Ovary (tissue), 9 donors: ENCODE data around the gene YJEFN3. TPM values are rescaled to one million over a fixed set of nuclear protein-coding genes. Genes with fewer than 3 reads are reported as not detected.

Experiments
- DNase-seq, 5 donors: peaks; one replicate each; pipeline ENCODE4 v3.0.0-alpha.2; 2019 to 2020
- H3K27ac ChIP-seq, 2 donors: fragments of 200-600 bp; one replicate each; pipeline versions ENCODE4 v1.5.1 to v1.8.0; 2019 to 2022
- H3K27me3 ChIP-seq: fragments of 200-600 bp; one replicate; pipeline ENCODE4 v1.8.0; 2022
- H3K36me3 ChIP-seq: fragments of 200-600 bp; sonication (generic); one replicate; pipeline ENCODE4 v1.5.1; 2019
- H3K4me1 ChIP-seq: one replicate; pipeline ENCODE4 v1.8.1; 2013; ENCODE audit warnings: mild to moderate bottlenecking, moderate library complexity; ENCODE audit not compliant: insufficient read depth
- H3K4me3 ChIP-seq: fragments of 200-600 bp; sonication (generic); one replicate; pipeline ENCODE4 v1.5.1; 2017
- H3K9me3 ChIP-seq, 2 donors: fragments of 200-600 bp in 1 of 2; sonication (generic) in 1 of 2; one replicate each; pipeline versions ENCODE4 v1.5.1 to v1.8.1; 2013 to 2019; ENCODE audit warnings: mild to moderate bottlenecking in 1 of 2, moderate library complexity in 1 of 2
- CTCF ChIP-seq, 3 donors: fragments of 450-650 bp in 2 of 3; fragments of 200-600 bp in 1 of 3; IDR thresholded peaks; one replicate each; pipeline versions ENCODE4 v1.5.1 to v1.8.0; 2016 to 2022; ENCODE audit warnings: antibody characterized with exemption in 3 of 3, mild to moderate bottlenecking in 1 of 3
- EP300 ChIP-seq: sonication (generic); formaldehyde crosslinking; IDR thresholded peaks from one replicate; pipeline ENCODE4 v1.6.1; 2017; ENCODE audit warnings: antibody characterized with exemption
- POLR2A ChIP-seq: fragments of 450-650 bp; IDR thresholded peaks from one replicate; pipeline ENCODE4 v1.6.1; 2017; ENCODE audit warnings: antibody characterized with exemption, mild to moderate bottlenecking, moderate library complexity
- WGBS, 3 donors: extraction: QIAGEN DNeasy Blood & Tissue Kit in 1 of 3; methylation state at CpG; one replicate each; pipeline versions ENCODE4 v1.1.5 to v1.1.7; 2013 to 2017; 5-methylcytosine and 5-hydroxymethylcytosine counted together
- intact Hi-C, 4 donors: fragments of 100-400 bp; cut with DNase I; formaldehyde crosslinking; loops; one replicate each; pipeline versions ENCODE4 v1.11.0 to v1.15.1; 2022 to 2023
- polyA plus RNA-seq, 2 donors: library from polyadenylated mRNA; stranded (reverse); fragments of 200-250 nt in 1 of 2; fragments of 350-450 nt in 1 of 2; fragmentation: Illumina TruSeq in 1 of 2; extraction: RNeasy Lipid Tissue Mini Kit (QIAGEN cat#74804) in 1 of 2; gene quantifications; one replicate each; pipeline ENCODE4 v1.2.3, GENCODE V29; 2013 to 2014
- total RNA-seq, 7 donors: library from RNA; depleted of rRNA in 2 of 7; stranded (reverse); fragments of >200 nt in 2 of 7; fragmentation: NEBNext Ultra II Directional in 3 of 7; extraction: Animal tissue kit (Norgen Biotek cat#: 25700) in 3 of 7; gene quantifications; one replicate each; pipeline versions ENCODE4 v1.1.0 to v1.2.4, GENCODE V29; 2016 to 2023
- donor health status: DM: no; HTN: no; CAD: no; lungs with moderate emphysema.
- donor health status: DM: no; HTN: no; CAD: no.
- donor health status: Bipolar disorder and iron deficiency.
- donor health status: DM: yes; HTN: yes; CAD: no.
- donor health status: DM: no; HTN: no; CAD: no.
- donor health status: DM: yes; HTN: yes; CAD: no.

YJEFN3 gene
- total and polyA plus RNA-seq, 9 donors = 2.0 to 5.0 (median 2.9) TPM

GRCh38 chr19:19490214-19490968 lies 38.3 kb upstream of the YJEFN3 start:
- H3K4me1 ChIP-seq = peaks cover 23% of the 10 kb centered on the region
- intact Hi-C loops = loop anchor here (5.0 to 10.0 kb wide), 3 partner anchors 123 to 346 kb away; no protein-coding TSS in a partner anchor
- 21 to 26% (median 21%) methylated on average over 20 of the region's 20 CpGs for WGBS, 3 donors
- no peaks in the 10 kb centered on the region for H3K27me3 ChIP-seq
- no peak overlapping the region for H3K4me3 ChIP-seq
- no peaks in the 10 kb centered on the region for H3K36me3 ChIP-seq
- TF ChIP-seq CTCF (IDR thresholded peaks at IDR 0.05) = peak; percentile 61 to 80 (median 75)
- TF ChIP-seq POLR2A = no peak
- peak overlapping the region; percentile 38 to 81 for H3K27ac ChIP-seq
- peak; percentile 70 to 86 (median 82) for DNase-seq
- no peaks in the 10 kb centered on the region for H3K9me3 ChIP-seq

DNA sequence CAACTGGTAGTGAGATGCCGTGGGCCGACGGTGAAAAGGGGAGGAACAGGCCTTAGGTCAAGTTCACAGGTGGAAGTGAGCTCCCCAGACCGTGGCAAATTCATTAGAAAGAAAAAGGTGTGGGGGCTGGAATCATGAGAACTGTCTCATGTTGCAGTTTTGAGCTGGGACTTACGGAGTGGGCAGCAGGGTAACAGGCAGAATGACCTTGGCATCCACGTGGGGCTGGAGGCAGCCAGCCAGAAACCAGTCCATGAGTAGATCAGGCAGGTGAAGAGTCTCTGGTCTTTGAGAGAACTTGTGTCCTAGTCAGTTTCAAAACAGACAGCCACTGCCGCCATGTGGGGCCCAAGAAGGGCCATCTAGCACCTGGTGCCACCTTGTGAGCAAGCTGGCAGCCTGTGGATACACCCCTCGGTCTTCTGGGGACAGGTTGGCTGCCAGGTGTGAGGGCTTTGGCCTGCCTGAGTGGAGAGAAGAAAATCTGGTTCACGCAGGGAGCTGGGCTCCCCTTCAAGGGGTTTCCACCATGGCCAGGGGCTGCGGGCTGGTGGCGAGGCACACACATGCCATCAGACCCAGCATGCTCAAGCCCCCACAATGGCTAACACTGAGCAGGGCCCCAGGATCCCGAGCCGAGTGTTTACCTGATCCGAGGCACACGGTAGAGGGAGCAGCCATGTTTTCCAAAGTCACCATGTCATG lies 37.2 kb upstream of the YJEFN3 start:
- intact Hi-C loops = loop anchor here (5.0 to 10.0 kb wide), 3 partner anchors 124 to 347 kb away; no protein-coding TSS in a partner anchor
- TF ChIP-seq EP300 (no peak), POLR2A (no peak), CTCF (IDR thresholded peaks at IDR 0.05) (no peak)

GRCh38 chr19:19492026-19492610 lies 36.6 kb upstream of the YJEFN3 start:
- intact Hi-C loops = loop anchor here (5.0 to 10.0 kb wide), 3 partner anchors 125 to 347 kb away; no protein-coding TSS in a partner anchor
- peaks cover 23% of the 10 kb centered on the region for H3K4me1 ChIP-seq
- H3K9me3 ChIP-seq = no peaks in the 10 kb centered on the region
- no peaks in the 10 kb centered on the region for H3K36me3 ChIP-seq
- DNase-seq = no peak
- H3K4me3 ChIP-seq = no peak overlapping the region
- TF ChIP-seq EP300 (no peak), CTCF (IDR thresholded peaks at IDR 0.05) (no peak), POLR2A (no peak)
- 78 to 88% (median 83%) methylated on average over 20 to 21 of the region's 21 CpGs for WGBS, 3 donors
- H3K27me3 ChIP-seq = no peaks in the 10 kb centered on the region
- H3K27ac ChIP-seq = no peak overlapping the region

More for the DNA sequence above, 37.2 kb upstream of the YJEFN3 start:
- no peak overlapping the region for H3K4me3 ChIP-seq
- DNase-seq = no peak
- H3K27ac ChIP-seq = no peak overlapping the region
- H3K9me3 ChIP-seq = no peaks in the 10 kb centered on the region
- peaks cover 23% of the 10 kb centered on the region for H3K4me1 ChIP-seq
- 69 to 78% (median 77%) methylated on average over 15 of the region's 15 CpGs for WGBS, 3 donors
- no peaks in the 10 kb centered on the region for H3K36me3 ChIP-seq
- no peaks in the 10 kb centered on the region for H3K27me3 ChIP-seq

- intact Hi-C loops = loop anchor here (5.0 to 10.0 kb wide), 3 partner anchors 127 to 349 kb away; no protein-coding TSS in a partner anchor
- Histone ChIP-seq H3K36me3 (no peaks in the 10 kb centered on the region), H3K4me1 (peaks cover 10% of the 10 kb centered on the region), H3K27me3 (no peaks in the 10 kb centered on the region), H3K4me3 (no peak overlapping the region), H3K9me3 (no peaks in the 10 kb centered on the region), H3K27ac (no peak overlapping the region)
- TF ChIP-seq CTCF (IDR thresholded peaks at IDR 0.05) (no peak), EP300 (no peak), POLR2A (no peak)
- 83 to 87% (median 84%) methylated on average over 13 to 15 of the region's 15 CpGs for WGBS, 3 donors
- no peak for DNase-seq
Observed at GRCh38 chr19:19493841-19494546, 34.7 kb upstream of the YJEFN3 start.
